Prostate gland (tissue), 2 donors: ENCODE results near the gene TMEM109.

Experiments used
- CTCF ChIP-seq, 4 experiments: fragments of 200-600 bp in 2 of 4; fragments of 450-650 bp in 2 of 4; sonication (generic) in 2 of 4; IDR thresholded peaks; 1 replicate in 3 of 4; 2 replicates in 1 of 4; pipeline ENCODE4 v1.5.1; 2016 to 2019; ENCODE audit warnings: antibody characterized with exemption in 4 of 4, mild to moderate bottlenecking in 2 of 4, moderate library complexity in 2 of 4
- POLR2A ChIP-seq: fragments of 450-650 bp; IDR thresholded peaks from one replicate; pipeline ENCODE4 v1.6.1; 2016; ENCODE audit warnings: antibody characterized with exemption, mild to moderate bottlenecking
- POLR2AphosphoS5 ChIP-seq: sonication (generic); formaldehyde crosslinking; IDR thresholded peaks from one replicate; pipeline ENCODE4 v1.6.1; 2017; ENCODE audit warnings: antibody characterized with exemption

GRCh38 chr11:60945295-60945667 lies 31.3 kb downstream of the TMEM109 start:
- TF ChIP-seq CTCF (IDR thresholded peaks at IDR 0.05) = no peak
- TF ChIP-seq POLR2A = no peak
- TF ChIP-seq POLR2AphosphoS5 = no peak
